ENCODE data around the gene RNU11. TPM values are rescaled to one million over a fixed set of nuclear protein-coding genes. Genes with fewer than 3 reads are reported as not detected.
"Not testable (repeated sequence)": the region's sequence is repeated elsewhere in the genome, so short reads cannot be mapped to it uniquely, and the experiment has no call there.

RNU11 gene
- polyA plus RNA-seq, 1 donor (not counting 4 experiments of a cell fraction or from before 2014, with no cell fraction given), result not detected

DNA sequence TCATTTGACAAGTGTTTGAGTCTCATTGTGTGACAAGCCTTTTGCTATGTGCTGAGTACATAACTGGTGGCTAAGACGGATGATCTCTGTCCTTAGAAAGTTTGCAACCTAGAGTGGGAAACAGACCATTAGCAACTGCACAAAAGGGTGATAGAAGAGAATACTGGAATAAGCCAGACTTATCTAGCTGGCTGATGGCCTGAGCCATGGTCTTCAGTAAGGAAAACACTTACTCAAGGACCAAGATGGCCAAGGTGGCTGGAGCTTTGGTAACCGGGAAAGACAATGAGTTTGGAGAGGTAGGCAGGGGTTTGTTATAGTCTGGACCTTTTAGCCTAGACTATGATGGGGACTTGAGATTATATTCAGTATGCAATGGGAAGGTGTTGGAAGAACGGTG lies 3.9 kb upstream of the RNU11 start:
- H4K20me1 ChIP-seq (ENCODE audit: control insufficient read depth, extremely low read depth, insufficient read depth, low read length), result no peaks in the 10 kb centered on the region
- TF ChIP-seq CTCF (optimal IDR thresholded peaks at IDR 0.05 in 1 of 3, IDR thresholded peaks at IDR 0.05 in 1 of 3, conservative IDR thresholded peaks at IDR 0.05 in 1 of 3; ENCODE audit: extremely low read depth in 1 of 3, insufficient read depth in 2 of 3, low read length in 3 of 3), result no peak
- no peak for TF ChIP-seq EZH2 (IDR thresholded peaks at IDR 0.05; ENCODE audit: low read length)
- DNase-seq (ENCODE audit: low read depth, low spot score) (no peak), FAIRE-seq (no peak)
- H3K27ac ChIP-seq (ENCODE audit: control insufficient read depth, insufficient read depth, low read length), result peak overlapping the region; percentile 98
- H3K79me2 ChIP-seq (ENCODE audit: control insufficient read depth, insufficient read depth, low read length), result peaks cover 19% of the 10 kb centered on the region
- dilution Hi-C loops (cut with MboI; ENCODE audit: extremely low pct_ligation_motif_present, low sequenced_read_pairs), result no loop called here
- H3K4me1 ChIP-seq (ENCODE audit: control insufficient read depth, extremely low read depth, insufficient read depth, low read length), result peaks cover 24% of the 10 kb centered on the region
- no peaks in the 10 kb centered on the region for H3K36me3 ChIP-seq (ENCODE audit: control insufficient read depth in 2 of 2, extremely low read depth in 1 of 2, insufficient read depth in 2 of 2, low read length in 2 of 2)
- H3K9me1 ChIP-seq (ENCODE audit: control insufficient read depth, extremely low read depth, insufficient read depth, low read length), result no peaks in the 10 kb centered on the region
- H3K9me3 ChIP-seq (ENCODE audit: control insufficient read depth, low read depth, low read length), result no peaks in the 10 kb centered on the region
- no peak overlapping the region for H3K9ac ChIP-seq (ENCODE audit: control insufficient read depth, extremely low read depth, insufficient read depth, low read length)
- peak overlapping the region in 1 of 3 experiments; percentile 29 for H3K4me3 ChIP-seq (ENCODE audit: control insufficient read depth in 2 of 3, extremely low read depth in 1 of 3, insufficient read depth in 2 of 3, low read depth in 1 of 3, low read length in 3 of 3)
- no peak overlapping the region for H2AFZ ChIP-seq (ENCODE audit: control insufficient read depth, low read length)
- H3K4me2 ChIP-seq (ENCODE audit: control insufficient read depth, extremely low read depth, insufficient read depth, low read depth, low read length), result peak overlapping the region; percentile 93
- H3K27me3 ChIP-seq (ENCODE audit: control insufficient read depth, extremely low read depth, insufficient read depth, low read length), result no peaks in the 10 kb centered on the region

DNA sequence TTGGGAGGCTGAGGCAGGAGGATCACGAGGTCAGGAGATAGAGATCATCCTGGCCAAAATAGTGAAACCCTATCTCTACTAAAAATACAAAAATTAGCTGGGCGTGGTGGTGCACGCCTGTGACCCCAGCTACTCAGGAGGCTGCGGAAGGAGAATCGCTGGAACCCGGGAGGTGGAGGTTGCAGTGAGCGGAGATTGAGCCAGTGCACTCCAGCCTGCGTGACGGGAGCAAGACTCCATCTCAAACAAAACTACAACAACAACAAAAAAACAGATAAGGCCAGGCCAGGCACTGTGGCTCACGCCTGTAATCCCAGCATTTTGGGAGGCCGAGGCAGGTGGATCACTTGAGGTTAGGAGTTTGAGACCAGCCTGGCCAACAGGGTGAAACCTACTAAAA lies 3.0 kb upstream of the RNU11 start:
- H3K4me3 ChIP-seq (ENCODE audit: control insufficient read depth in 2 of 3, extremely low read depth in 1 of 3, insufficient read depth in 2 of 3, low read depth in 1 of 3, low read length in 3 of 3); FAIRE-seq; H4K20me1 ChIP-seq (ENCODE audit: control insufficient read depth, extremely low read depth, insufficient read depth, low read length); dilution Hi-C loops (cut with MboI; ENCODE audit: extremely low pct_ligation_motif_present, low sequenced_read_pairs); H3K36me3 ChIP-seq (ENCODE audit: control insufficient read depth in 2 of 2, extremely low read depth in 1 of 2, insufficient read depth in 2 of 2, low read length in 2 of 2); H3K9ac ChIP-seq (ENCODE audit: control insufficient read depth, extremely low read depth, insufficient read depth, low read length); H3K9me1 ChIP-seq (ENCODE audit: control insufficient read depth, extremely low read depth, insufficient read depth, low read length); H3K27me3 ChIP-seq (ENCODE audit: control insufficient read depth, extremely low read depth, insufficient read depth, low read length); H3K4me2 ChIP-seq (ENCODE audit: control insufficient read depth, extremely low read depth, insufficient read depth, low read depth, low read length); H2AFZ ChIP-seq (ENCODE audit: control insufficient read depth, low read length); H3K27ac ChIP-seq (ENCODE audit: control insufficient read depth, insufficient read depth, low read length); H3K9me3 ChIP-seq (ENCODE audit: control insufficient read depth, low read depth, low read length); DNase-seq (ENCODE audit: low read depth, low spot score): not testable (repeated sequence)
- peaks cover 23% of the 10 kb centered on the region for H3K4me1 ChIP-seq (ENCODE audit: control insufficient read depth, extremely low read depth, insufficient read depth, low read length)
- peaks cover 15% of the 10 kb centered on the region for H3K79me2 ChIP-seq (ENCODE audit: control insufficient read depth, insufficient read depth, low read length)

DNA sequence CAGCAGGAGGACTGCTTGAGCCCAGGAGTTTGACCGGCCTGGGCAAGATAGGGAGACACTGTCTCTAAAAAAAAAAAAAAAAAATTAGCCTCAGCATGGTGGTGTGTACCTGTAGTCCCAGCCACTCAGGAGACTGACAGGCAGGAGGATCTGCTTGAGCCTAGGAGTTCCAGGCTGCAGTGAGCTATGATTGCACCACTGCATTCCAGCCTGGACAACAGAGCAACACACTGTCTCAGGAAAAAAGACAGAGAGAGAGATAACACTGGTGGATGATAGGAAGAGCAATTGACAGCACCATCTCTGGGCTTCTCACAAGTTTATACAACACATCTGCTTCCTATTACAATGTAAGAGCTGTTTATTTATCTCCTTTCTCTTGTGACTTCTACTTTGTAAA lies 2.4 kb upstream of the RNU11 start:
- TF ChIP-seq CTCF (optimal IDR thresholded peaks at IDR 0.05 in 1 of 3, IDR thresholded peaks at IDR 0.05 in 1 of 3, conservative IDR thresholded peaks at IDR 0.05 in 1 of 3; ENCODE audit: extremely low read depth in 1 of 3, insufficient read depth in 2 of 3, low read length in 3 of 3), result no peak
- no peak for TF ChIP-seq EZH2 (IDR thresholded peaks at IDR 0.05; ENCODE audit: low read length)
- Histone ChIP-seq H3K27ac (ENCODE audit: control insufficient read depth, insufficient read depth, low read length) (no peak overlapping the region), H3K36me3 (ENCODE audit: control insufficient read depth in 2 of 2, extremely low read depth in 1 of 2, insufficient read depth in 2 of 2, low read length in 2 of 2) (no peaks in the 10 kb centered on the region), H3K9me1 (ENCODE audit: control insufficient read depth, extremely low read depth, insufficient read depth, low read length) (no peaks in the 10 kb centered on the region), H4K20me1 (ENCODE audit: control insufficient read depth, extremely low read depth, insufficient read depth, low read length) (no peaks in the 10 kb centered on the region), H3K27me3 (ENCODE audit: control insufficient read depth, extremely low read depth, insufficient read depth, low read length) (no peaks in the 10 kb centered on the region), H3K4me2 (ENCODE audit: control insufficient read depth, extremely low read depth, insufficient read depth, low read depth, low read length) (no peak overlapping the region), H3K9me3 (ENCODE audit: control insufficient read depth, low read depth, low read length) (no peaks in the 10 kb centered on the region), H2AFZ (ENCODE audit: control insufficient read depth, low read length) (no peak overlapping the region), H3K4me3 (ENCODE audit: control insufficient read depth in 2 of 3, extremely low read depth in 1 of 3, insufficient read depth in 2 of 3, low read depth in 1 of 3, low read length in 3 of 3) (no peak overlapping the region), H3K79me2 (ENCODE audit: control insufficient read depth, insufficient read depth, low read length) (peaks cover 12% of the 10 kb centered on the region), H3K9ac (ENCODE audit: control insufficient read depth, extremely low read depth, insufficient read depth, low read length) (no peak overlapping the region), H3K4me1 (ENCODE audit: control insufficient read depth, extremely low read depth, insufficient read depth, low read length) (peaks cover 20% of the 10 kb centered on the region)
- FAIRE-seq (no peak), DNase-seq (ENCODE audit: low read depth, low spot score) (no peak)
- dilution Hi-C loops (cut with MboI; ENCODE audit: extremely low pct_ligation_motif_present, low sequenced_read_pairs), result no loop called here
